Smooth muscle cell of bladder (primary cell): ENCODE data around the gene ANKRD55. TPM values are rescaled to one million over a fixed set of nuclear protein-coding genes. Genes with fewer than 3 reads are reported as not detected.

Experiments
- total RNA-seq: library from RNA; depleted of rRNA; stranded (reverse); fragments of >200 nt; gene quantifications from 2 replicates; pipeline ENCODE4 v1.2.3, GENCODE V29; 2014

Gene ANKRD55
- total RNA-seq = not detected in 2 replicates

GRCh38 chr5:56233230-56233629 lies at the start of gene ANKRD55:
Gene ANKRD55, minus strand, starts transcription at chr5:56233330. Its CDS starts 417 bp downstream, at chr5:56232913.

Other genes with a start within 250 kb of the ANKRD55 start
- gene IL6ST, start 238.4 kb downstream of the ANKRD55 start, total RNA-seq = 951 and 1,471 TPM in 2 replicates